HCT116 (cell line): ENCODE results near the gene GDPD5. TPM values are rescaled to one million over a fixed set of nuclear protein-coding genes. Genes with fewer than 3 reads are reported as not detected.

Experiments used
- ATAC-seq: fragments of 200-7000 bp; cut with Tn5 transposase; 2 replicates; pipeline ENCODE4 v1.9.1; 2020; ENCODE audit warnings: mild to moderate bottlenecking, moderate library complexity
- BruUV-seq: library from RNA; stranded (reverse); fragments of 400-500 nt; replicated peaks from 2 replicates; lab custom pipeline; 2021; lab: Mats Ljungman, UMichigan
- CTCF ChIA-PET: fragments of 300-600 bp; sonication (Branson Sonifier 250); formaldehyde crosslinking; loops from one replicate; lab custom pipeline; 2021; ENCODE audit warnings: antibody characterized with exemption; lab: Charles Lee
- POLR2A ChIA-PET: fragments of 300-600, 350-600 bp; sonication (Branson Sonifier 250); formaldehyde crosslinking; loops from one replicate; lab custom pipeline; 2021; ENCODE audit warnings: antibody characterized with exemption; lab: Charles Lee
- RAD21 ChIA-PET, 2 experiments: fragments of 300-600 bp; sonication (Branson Sonifier 250); formaldehyde crosslinking; loops; one replicate each; lab custom pipeline; 2023; ENCODE audit warnings: low total read pairs in 2 of 2; ENCODE audit not compliant: uncharacterized antibody in 2 of 2, unreplicated experiment in 2 of 2, low non-redundant PET in 1 of 2; lab: Charles Lee
- DNase-seq: peaks from one replicate; pipeline ENCODE4 v3.0.0-alpha.2; 2010; ENCODE audit warnings: low read depth, low spot score
- H2AFZ ChIP-seq: fragments of 200-600 bp; shearing (Covaris generic), sonication (generic); 2 replicates; pipeline ENCODE4 v1.6.1; 2017; ENCODE audit warnings: low read depth, mixed run types, mixed read lengths, antibody characterized with exemption, low read length; ENCODE audit not compliant: poor library complexity, severe bottlenecking
- H3K27ac ChIP-seq: 2 replicates; pipeline ENCODE4 v1.5.1; 2012; ENCODE audit warnings: low read depth, low read length
- H3K27me3 ChIP-seq: fragments of 200-600 bp; sonication (generic); 2 replicates; pipeline ENCODE4 v1.6.1; 2016; ENCODE audit warnings: mixed run types, low read length, mixed read lengths; ENCODE audit not compliant: insufficient read depth
- H3K36me3 ChIP-seq, 2 experiments: fragments of 200-500 bp in 1 of 2; fragments of 200-600 bp in 1 of 2; sonication (Bioruptor generic) in 1 of 2; sonication (generic) in 1 of 2; 2 replicates each; pipeline versions ENCODE4 v1.5.1 to v1.6.1; 2014 to 2016; ENCODE audit warnings: low read length in 2 of 2, inconsistent platforms in 1 of 2, mixed read lengths in 1 of 2, mixed run types in 1 of 2; ENCODE audit not compliant: insufficient read depth in 2 of 2, control insufficient read depth in 1 of 2
- H3K4me1 ChIP-seq, 2 experiments: fragments of 200-600 bp in 1 of 2; sonication (generic) in 1 of 2; 2 replicates each; pipeline versions ENCODE4 v1.5.1 to v1.6.1; 2012 to 2017; ENCODE audit warnings: low read length in 2 of 2, inconsistent platforms in 1 of 2, mild to moderate bottlenecking in 1 of 2, mixed read lengths in 1 of 2, mixed run types in 1 of 2, moderate library complexity in 1 of 2; ENCODE audit not compliant: insufficient read depth in 2 of 2, control insufficient read depth in 1 of 2
- H3K4me2 ChIP-seq: fragments of 200-600 bp; sonication (generic); 2 replicates; pipeline ENCODE4 v1.6.1; 2017; ENCODE audit warnings: mixed run types, low read length, mixed read lengths
- H3K4me3 ChIP-seq, 2 experiments: fragments of 200-600 bp in 1 of 2; sonication (generic) in 1 of 2; replicated peaks in 1 of 2; 2 replicates each; pipeline ENCODE4 v1.5.1; 2011 to 2016; ENCODE audit warnings: low read length in 2 of 2, control low read depth in 1 of 2, low read depth in 1 of 2, mild to moderate bottlenecking in 1 of 2, mixed read lengths in 1 of 2, mixed run types in 1 of 2
- H3K79me2 ChIP-seq: fragments of 200-600 bp; sonication (generic); 2 replicates; pipeline ENCODE4 v1.6.1; 2017; ENCODE audit warnings: mild to moderate bottlenecking, mixed run types, low read length, moderate library complexity, mixed read lengths; ENCODE audit not compliant: insufficient read depth
- H3K9ac ChIP-seq: fragments of 200-600 bp; sonication (generic); 2 replicates; pipeline ENCODE4 v1.6.1; 2016; ENCODE audit warnings: low read length, mixed read lengths
- H3K9me2 ChIP-seq: fragments of 200-600 bp; sonication (generic), shearing (Covaris generic); 2 replicates; pipeline ENCODE4 v1.6.1; 2017; ENCODE audit warnings: mixed run types, mild to moderate bottlenecking, moderate library complexity; ENCODE audit not compliant: insufficient read depth
- H3K9me3 ChIP-seq, 2 experiments: fragments of 200-500 bp in 1 of 2; fragments of 200-600 bp in 1 of 2; sonication (Bioruptor generic) in 1 of 2; sonication (generic) in 1 of 2; 2 replicates each; pipeline ENCODE4 v1.6.1; 2014 to 2017; ENCODE audit warnings: low read length in 2 of 2, mixed read lengths in 2 of 2, inconsistent platforms in 1 of 2, low read depth in 1 of 2, mild to moderate bottlenecking in 1 of 2, mixed run types in 1 of 2, moderate library complexity in 1 of 2; ENCODE audit not compliant: control insufficient read depth in 1 of 2, insufficient read depth in 1 of 2
- H4K20me1 ChIP-seq: fragments of 200-600 bp; sonication (generic), shearing (Covaris generic); 2 replicates; pipeline ENCODE4 v1.6.1; 2017; ENCODE audit warnings: mixed run types, mild to moderate bottlenecking, moderate library complexity; ENCODE audit not compliant: insufficient read depth
- CEBPB ChIP-seq: IDR thresholded peaks from 2 replicates; pipeline ENCODE4 v1.6.1; 2012; ENCODE audit warnings: low read depth
- ELF1 ChIP-seq: IDR thresholded peaks from 2 replicates; pipeline ENCODE4 v1.6.1; 2012; ENCODE audit warnings: low read depth, borderline replicate concordance
- EZH2phosphoT487 ChIP-seq: fragments of 200-600 bp; IDR thresholded peaks from 2 replicates; pipeline ENCODE4 v1.6.1; 2018; ENCODE audit warnings: antibody characterized with exemption, borderline replicate concordance
- JUND ChIP-seq: IDR thresholded peaks from 2 replicates; pipeline ENCODE4 v1.6.1; 2012
- POLR2AphosphoS5 ChIP-seq: IDR thresholded peaks from 2 replicates; pipeline ENCODE4 v1.6.1; 2011; ENCODE audit warnings: mild to moderate bottlenecking, low read depth, low read length, moderate library complexity
- RAD21 ChIP-seq: IDR thresholded peaks from 2 replicates; pipeline ENCODE4 v1.6.1; 2012; ENCODE audit warnings: low read depth, mild to moderate bottlenecking
- SP1 ChIP-seq: IDR thresholded peaks from 2 replicates; pipeline ENCODE4 v1.6.1; 2012; ENCODE audit warnings: low read depth
- intact Hi-C: fragments of 100-400 bp; cut with micrococcal nuclease; formaldehyde crosslinking; loops from 2 replicates; pipeline ENCODE4 v1.10.0; 2022
- total RNA-seq: library from RNA; stranded (reverse); gene quantifications from one replicate; pipeline ENCODE4 v1.2.1, GENCODE V29; 2021; ENCODE audit not compliant: unreplicated experiment
- TF ChIP-seq, protein P1 (sequence below): IDR thresholded peaks from 2 replicates; pipeline ENCODE4 v1.6.1; 2012; ENCODE audit warnings: low read depth
- TF ChIP-seq, protein P2 (sequence below): IDR thresholded peaks from 2 replicates; pipeline ENCODE4 v1.6.1; 2012

GDPD5 gene
- total RNA-seq, 1 experiment from 2014 or later = 27.5 TPM

DNA sequence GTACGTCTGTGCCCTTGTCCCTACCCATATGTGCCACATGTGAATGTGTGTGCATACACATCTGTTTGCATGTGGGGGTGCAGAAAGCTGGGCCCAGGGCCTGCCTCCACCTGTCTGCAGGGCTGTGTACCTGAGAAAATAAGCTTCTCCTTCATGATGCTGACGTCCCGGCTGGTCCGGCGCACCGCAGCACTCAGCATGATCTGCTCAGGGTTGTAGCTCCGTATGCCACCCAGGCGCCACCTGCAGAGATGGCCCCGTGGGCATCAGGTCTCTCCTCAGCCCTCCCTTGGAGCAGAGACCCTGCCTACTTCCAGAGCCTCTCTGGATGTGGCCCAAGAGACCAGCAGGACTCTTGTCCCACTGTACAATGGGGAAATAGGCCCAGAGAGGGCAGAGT, 88.9 kb downstream of the GDPD5 start:
- DNase-seq = no peak
- H3K4me1 ChIP-seq = peaks cover 0 to 8% of the 10 kb centered on the region in 2 experiments; a peak in 2 of 4 replicates
- H4K20me1 ChIP-seq = no peaks in the 10 kb centered on the region
- intact Hi-C loops = no loop called here
- H3K27ac ChIP-seq = no peak overlapping the region
- H3K36me3 ChIP-seq = no peaks in the 10 kb centered on the region
- TF ChIP-seq, protein P1, sequence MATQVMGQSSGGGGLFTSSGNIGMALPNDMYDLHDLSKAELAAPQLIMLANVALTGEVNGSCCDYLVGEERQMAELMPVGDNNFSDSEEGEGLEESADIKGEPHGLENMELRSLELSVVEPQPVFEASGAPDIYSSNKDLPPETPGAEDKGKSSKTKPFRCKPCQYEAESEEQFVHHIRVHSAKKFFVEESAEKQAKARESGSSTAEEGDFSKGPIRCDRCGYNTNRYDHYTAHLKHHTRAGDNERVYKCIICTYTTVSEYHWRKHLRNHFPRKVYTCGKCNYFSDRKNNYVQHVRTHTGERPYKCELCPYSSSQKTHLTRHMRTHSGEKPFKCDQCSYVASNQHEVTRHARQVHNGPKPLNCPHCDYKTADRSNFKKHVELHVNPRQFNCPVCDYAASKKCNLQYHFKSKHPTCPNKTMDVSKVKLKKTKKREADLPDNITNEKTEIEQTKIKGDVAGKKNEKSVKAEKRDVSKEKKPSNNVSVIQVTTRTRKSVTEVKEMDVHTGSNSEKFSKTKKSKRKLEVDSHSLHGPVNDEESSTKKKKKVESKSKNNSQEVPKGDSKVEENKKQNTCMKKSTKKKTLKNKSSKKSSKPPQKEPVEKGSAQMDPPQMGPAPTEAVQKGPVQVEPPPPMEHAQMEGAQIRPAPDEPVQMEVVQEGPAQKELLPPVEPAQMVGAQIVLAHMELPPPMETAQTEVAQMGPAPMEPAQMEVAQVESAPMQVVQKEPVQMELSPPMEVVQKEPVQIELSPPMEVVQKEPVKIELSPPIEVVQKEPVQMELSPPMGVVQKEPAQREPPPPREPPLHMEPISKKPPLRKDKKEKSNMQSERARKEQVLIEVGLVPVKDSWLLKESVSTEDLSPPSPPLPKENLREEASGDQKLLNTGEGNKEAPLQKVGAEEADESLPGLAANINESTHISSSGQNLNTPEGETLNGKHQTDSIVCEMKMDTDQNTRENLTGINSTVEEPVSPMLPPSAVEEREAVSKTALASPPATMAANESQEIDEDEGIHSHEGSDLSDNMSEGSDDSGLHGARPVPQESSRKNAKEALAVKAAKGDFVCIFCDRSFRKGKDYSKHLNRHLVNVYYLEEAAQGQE = no peak
- TF ChIP-seq, protein P2, sequence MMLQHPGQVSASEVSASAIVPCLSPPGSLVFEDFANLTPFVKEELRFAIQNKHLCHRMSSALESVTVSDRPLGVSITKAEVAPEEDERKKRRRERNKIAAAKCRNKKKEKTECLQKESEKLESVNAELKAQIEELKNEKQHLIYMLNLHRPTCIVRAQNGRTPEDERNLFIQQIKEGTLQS = no peak
- no peak for TF ChIP-seq EZH2phosphoT487
- no peak for TF ChIP-seq JUND
- TF ChIP-seq POLR2AphosphoS5 = no peak
- no peak for TF ChIP-seq SP1
- TF ChIP-seq ELF1 = no peak
- TF ChIP-seq CEBPB = no peak
- TF ChIP-seq RAD21 = no peak
- TF ChIP-seq, all 23 proteins: peak for 0
- no peak overlapping the region for H3K9ac ChIP-seq
- H3K79me2 ChIP-seq = no peaks in the 10 kb centered on the region
- POLR2A ChIA-PET = no interaction called here
- ATAC-seq = no peak
- H3K27me3 ChIP-seq = no peaks in the 10 kb centered on the region
- H3K9me3 ChIP-seq = no peaks in the 10 kb centered on the region
- no peak overlapping the region for H2AFZ ChIP-seq
- no peak overlapping the region for H3K4me2 ChIP-seq
- CTCF ChIA-PET = no interaction called here
- H3K9me2 ChIP-seq = no peaks in the 10 kb centered on the region
- no TSS peak for BruUV-seq
- no peak overlapping the region for H3K4me3 ChIP-seq
- RAD21 ChIA-PET = no interaction called here
